ENCODE data around the gene TREML2.
"Not testable (repeated sequence)": the region's sequence is repeated elsewhere in the genome, so short reads cannot be mapped to it uniquely, and the experiment has no call there.

The TREML2 gene, protein sequence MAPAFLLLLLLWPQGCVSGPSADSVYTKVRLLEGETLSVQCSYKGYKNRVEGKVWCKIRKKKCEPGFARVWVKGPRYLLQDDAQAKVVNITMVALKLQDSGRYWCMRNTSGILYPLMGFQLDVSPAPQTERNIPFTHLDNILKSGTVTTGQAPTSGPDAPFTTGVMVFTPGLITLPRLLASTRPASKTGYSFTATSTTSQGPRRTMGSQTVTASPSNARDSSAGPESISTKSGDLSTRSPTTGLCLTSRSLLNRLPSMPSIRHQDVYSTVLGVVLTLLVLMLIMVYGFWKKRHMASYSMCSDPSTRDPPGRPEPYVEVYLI

DNA sequence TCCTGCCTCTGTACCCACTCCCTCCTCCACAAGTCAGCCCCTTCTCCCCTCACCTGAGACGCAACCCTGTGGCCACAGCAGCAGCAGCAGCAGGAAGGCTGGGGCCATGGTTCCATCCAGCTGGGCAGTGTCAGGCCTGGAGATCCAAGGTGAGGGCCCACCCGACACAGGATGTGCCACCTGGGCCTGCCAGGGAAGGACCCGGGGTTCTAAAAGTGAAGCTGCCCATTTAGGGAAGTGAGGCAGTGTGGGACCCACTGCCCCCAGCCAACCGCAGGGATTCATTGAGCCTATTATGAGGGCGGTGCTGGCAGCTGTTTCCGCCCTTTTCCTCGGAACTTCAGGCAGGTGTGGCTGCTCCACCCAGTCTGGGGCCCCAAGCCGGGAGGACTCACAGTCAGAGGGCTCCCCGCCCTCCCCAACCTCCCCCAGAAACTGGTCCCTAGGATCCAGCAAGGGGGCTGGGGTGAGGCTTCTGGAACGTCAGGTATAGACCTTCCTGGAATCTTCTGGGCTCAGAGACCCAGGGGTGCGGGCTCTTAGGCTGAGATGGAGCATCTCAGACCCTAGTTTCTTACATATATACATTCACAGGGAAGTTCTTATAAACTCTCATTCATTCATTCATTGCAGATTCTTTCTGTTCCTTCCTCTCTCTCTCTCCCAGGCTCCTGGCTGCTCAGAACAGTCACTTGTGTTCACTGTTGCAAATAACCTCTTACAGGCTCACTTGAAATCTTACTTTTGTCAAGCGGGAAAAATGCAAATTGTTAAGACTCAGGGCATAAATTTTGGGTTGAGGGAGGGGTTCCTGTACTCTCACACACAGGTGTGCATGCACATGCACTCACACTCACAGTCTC, at the start of gene TREML2:
TSS of gene TREML2 (minus strand) at position 249 of the 863 bp plus-strand sequence. CDS start at position 108, 141 bp downstream.
- no peaks in the 10 kb centered on the region for H3K9me3 Mint-ChIP-seq
- H3K27ac Mint-ChIP-seq, result no peak within 1 kb of the TSS
- no peak within 1 kb of the TSS for H3K4me3 Mint-ChIP-seq
- H3K4me1 Mint-ChIP-seq, result peaks cover 4% of the 10 kb centered on the region
- H3K27me3 Mint-ChIP-seq (ENCODE audit: low read depth), result peaks cover 14% of the 10 kb centered on the region
- TF ChIP-seq, protein P1, sequence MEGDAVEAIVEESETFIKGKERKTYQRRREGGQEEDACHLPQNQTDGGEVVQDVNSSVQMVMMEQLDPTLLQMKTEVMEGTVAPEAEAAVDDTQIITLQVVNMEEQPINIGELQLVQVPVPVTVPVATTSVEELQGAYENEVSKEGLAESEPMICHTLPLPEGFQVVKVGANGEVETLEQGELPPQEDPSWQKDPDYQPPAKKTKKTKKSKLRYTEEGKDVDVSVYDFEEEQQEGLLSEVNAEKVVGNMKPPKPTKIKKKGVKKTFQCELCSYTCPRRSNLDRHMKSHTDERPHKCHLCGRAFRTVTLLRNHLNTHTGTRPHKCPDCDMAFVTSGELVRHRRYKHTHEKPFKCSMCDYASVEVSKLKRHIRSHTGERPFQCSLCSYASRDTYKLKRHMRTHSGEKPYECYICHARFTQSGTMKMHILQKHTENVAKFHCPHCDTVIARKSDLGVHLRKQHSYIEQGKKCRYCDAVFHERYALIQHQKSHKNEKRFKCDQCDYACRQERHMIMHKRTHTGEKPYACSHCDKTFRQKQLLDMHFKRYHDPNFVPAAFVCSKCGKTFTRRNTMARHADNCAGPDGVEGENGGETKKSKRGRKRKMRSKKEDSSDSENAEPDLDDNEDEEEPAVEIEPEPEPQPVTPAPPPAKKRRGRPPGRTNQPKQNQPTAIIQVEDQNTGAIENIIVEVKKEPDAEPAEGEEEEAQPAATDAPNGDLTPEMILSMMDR (IDR thresholded peaks at IDR 0.05; ENCODE audit: unreplicated experiment in 3 of 3), result no peak
- H3K36me3 Mint-ChIP-seq (ENCODE audit: low read depth), result no peaks in the 10 kb centered on the region

DNA sequence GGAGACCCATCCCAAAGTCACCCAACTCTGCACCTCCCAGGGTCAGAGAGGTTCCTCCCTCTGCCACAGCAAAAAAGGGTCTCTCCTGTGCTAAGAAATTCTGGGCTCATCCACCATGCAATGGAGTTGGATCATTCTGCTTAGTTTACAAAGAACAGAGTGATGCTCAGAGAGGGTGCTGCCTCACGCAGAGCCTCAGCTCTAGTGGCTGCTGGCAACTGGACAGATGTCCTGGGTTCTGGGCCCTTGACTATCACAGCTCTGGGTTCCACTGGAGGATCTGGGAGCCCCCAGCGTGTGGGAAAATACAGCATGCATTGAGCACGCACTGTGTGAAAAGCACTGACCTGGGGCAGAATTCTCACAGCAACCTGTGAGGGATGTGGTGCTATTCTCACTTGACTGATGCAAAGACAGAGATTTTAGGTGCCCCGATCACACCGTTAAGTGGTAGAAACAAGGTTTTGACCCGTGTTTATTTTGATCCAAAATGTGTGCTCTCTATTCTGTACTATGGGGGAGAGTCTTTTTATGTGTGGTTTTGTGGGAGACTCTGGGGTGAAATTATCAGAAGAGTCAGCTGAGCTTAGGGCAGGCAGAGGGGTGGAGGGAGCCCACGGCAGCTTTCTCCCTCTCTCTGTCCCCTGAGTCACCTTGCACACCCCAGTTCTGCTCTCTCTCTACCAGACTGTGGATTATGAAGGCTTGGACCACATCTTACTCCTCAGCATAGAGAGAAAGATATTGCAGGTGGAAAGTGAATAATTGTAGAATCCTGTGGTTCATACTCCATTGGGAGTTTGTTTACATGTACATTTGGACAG, 47.1 kb upstream of the TREML2 start:
- Mint-ChIP-seq H3K36me3 (ENCODE audit: low read depth) (no peaks in the 10 kb centered on the region), H3K4me3 (no peak overlapping the region), H3K4me1 (no peaks in the 10 kb centered on the region), H3K27ac (no peak overlapping the region), H3K27me3 (ENCODE audit: low read depth) (peaks cover 23% of the 10 kb centered on the region), H3K9me3 (no peaks in the 10 kb centered on the region)
- TF ChIP-seq, protein P1 (IDR thresholded peaks at IDR 0.05; ENCODE audit: unreplicated experiment in 3 of 3), result no peak

DNA sequence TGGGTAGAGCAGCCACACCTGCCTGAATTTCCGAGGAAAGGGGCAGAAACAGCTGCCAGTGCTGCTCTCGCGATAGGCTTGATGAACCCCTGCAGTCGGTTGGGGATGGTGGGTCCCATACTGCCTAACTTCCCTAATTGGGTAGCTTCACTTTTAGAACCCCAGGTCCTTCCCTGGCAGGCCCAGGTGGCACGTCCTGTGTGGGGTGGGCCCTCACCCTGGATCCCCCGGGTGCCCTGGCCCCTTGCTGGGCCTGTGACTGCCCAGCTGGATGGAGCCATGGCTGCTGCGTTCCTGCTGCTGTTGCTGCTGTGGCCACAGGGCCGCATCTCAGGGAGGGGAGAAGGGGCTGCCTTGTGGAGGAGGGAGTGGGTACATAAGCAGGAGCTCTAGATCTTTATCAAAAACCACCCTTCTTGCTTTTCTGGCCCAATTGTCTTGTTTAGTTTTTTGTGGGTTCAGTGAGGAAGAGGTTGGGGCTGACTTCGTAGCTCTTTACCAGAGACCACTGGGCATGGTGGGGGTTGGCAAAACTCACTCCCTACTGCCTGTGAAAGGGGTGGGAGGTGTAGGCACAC, 46.4 kb upstream of the TREML2 start:
- no peaks in the 10 kb centered on the region for H3K4me1 Mint-ChIP-seq
- no peak overlapping the region for H3K4me3 Mint-ChIP-seq
- H3K36me3 Mint-ChIP-seq (ENCODE audit: low read depth), result no peaks in the 10 kb centered on the region
- H3K27ac Mint-ChIP-seq, result no peak overlapping the region
- no peaks in the 10 kb centered on the region for H3K9me3 Mint-ChIP-seq
- TF ChIP-seq, protein P1 (IDR thresholded peaks at IDR 0.05; ENCODE audit: unreplicated experiment in 3 of 3), result no peak
- H3K27me3 Mint-ChIP-seq (ENCODE audit: low read depth), result peaks cover 25% of the 10 kb centered on the region

DNA sequence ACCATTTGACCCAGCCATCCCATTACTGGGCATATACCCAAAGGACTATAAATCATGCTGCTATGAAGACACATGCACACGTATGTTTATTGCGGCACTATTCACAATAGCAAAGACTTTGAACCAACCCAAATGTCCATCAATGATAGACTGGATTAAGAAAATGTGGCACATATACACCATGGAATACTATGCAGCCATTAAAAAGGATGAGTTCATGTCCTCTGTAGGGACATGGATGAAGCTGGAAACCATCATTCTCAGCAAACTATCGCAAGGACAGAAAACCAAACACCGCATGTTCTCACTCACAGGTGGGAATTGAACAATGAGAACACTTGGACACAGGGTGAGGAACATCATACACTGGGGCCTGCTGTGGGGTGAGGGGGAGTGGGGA, 45.6 kb upstream of the TREML2 start:
- not testable (repeated sequence) for H3K9me3 Mint-ChIP-seq; H3K4me3 Mint-ChIP-seq; H3K4me1 Mint-ChIP-seq; H3K27ac Mint-ChIP-seq; H3K36me3 Mint-ChIP-seq (ENCODE audit: low read depth)
- H3K27me3 Mint-ChIP-seq (ENCODE audit: low read depth), result peaks cover 28% of the 10 kb centered on the region

DNA sequence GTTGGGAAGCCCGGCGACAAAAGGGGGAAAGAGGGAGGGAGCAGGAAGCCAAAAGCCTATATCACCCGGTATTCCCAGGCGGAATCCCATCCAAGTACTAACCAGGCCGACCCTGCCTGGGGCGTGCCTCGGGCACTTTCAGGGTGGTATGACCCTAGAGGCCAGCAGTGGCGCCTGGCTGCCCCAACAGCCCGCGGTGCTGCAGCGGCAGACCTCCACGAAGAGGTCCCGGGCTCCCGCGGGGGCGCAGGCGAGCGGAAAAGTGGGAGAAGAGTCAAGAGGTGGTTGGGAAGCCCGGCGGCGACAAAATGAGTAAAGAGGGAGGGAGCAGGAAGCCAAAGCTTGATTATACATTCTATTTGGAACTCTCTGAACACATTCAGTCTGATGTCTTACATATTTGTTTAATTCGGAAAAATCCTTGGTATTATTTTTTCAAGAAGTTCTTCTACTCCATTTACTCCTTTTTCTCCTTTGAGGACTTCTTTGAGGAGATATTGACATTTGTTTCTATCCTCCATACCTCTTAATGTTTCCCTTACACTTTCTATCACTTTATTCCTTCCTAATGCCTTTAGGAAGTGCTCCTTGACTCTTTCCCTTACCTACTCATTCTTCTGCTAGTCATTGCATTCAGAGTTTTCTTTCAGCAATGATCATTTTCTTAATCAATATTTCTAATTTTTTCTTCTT, 38.7 kb upstream of the TREML2 start:
- TF ChIP-seq, protein P1 (IDR thresholded peaks at IDR 0.05; ENCODE audit: unreplicated experiment in 3 of 3), result no peak
- Mint-ChIP-seq H3K4me1 (no peaks in the 10 kb centered on the region), H3K27ac (no peak overlapping the region), H3K9me3 (no peaks in the 10 kb centered on the region), H3K27me3 (ENCODE audit: low read depth) (peaks cover 68% of the 10 kb centered on the region), H3K36me3 (ENCODE audit: low read depth) (no peaks in the 10 kb centered on the region), H3K4me3 (peak overlapping the region in 2 of 3 experiments; percentile 5 to 36)

Data from nephron (organoid).